Measurements from ENCODE around the gene SLC33A1. TPM values are rescaled to one million over a fixed set of nuclear protein-coding genes. Genes with fewer than 3 reads are reported as not detected.
"Not testable (repeated sequence)": the region's sequence is repeated elsewhere in the genome, so short reads cannot be mapped to it uniquely, and the experiment has no call there.

The SLC33A1 gene
- polyA plus RNA-seq, 4 donors: 36.1 to 41.8 (median 38.9) TPM

- DNase-seq (ENCODE audit: low read depth in 4 of 4, low spot score in 2 of 4): not testable (repeated sequence)
Measured at GRCh38 chr3:155862290-155862982, 8.2 kb upstream of the SLC33A1 start.

- DNase-seq (ENCODE audit: low read depth in 4 of 4, low spot score in 2 of 4): no peak
Measured at GRCh38 chr3:155861476-155862183, 7.4 kb upstream of the SLC33A1 start.

GRCh38 chr3:155860424-155860823, 6.2 kb upstream of the SLC33A1 start:
- DNase-seq (ENCODE audit: low read depth in 4 of 4, low spot score in 2 of 4): not testable (repeated sequence)

- no peak for DNase-seq (ENCODE audit: low read depth in 4 of 4, low spot score in 2 of 4)
Measured at GRCh38 chr3:155859859-155860258, 5.6 kb upstream of the SLC33A1 start.

- no peak for DNase-seq (ENCODE audit: low read depth in 4 of 4, low spot score in 2 of 4)
Measured at GRCh38 chr3:155853214-155854140, 750 bp downstream of the SLC33A1 start.

GRCh38 chr3:155852341-155852740, 1.9 kb downstream of the SLC33A1 start:
- DNase-seq (ENCODE audit: low read depth in 4 of 4, low spot score in 2 of 4): no peak

GRCh38 chr3:155849404-155849803, 4.8 kb downstream of the SLC33A1 start:
- DNase-seq (ENCODE audit: low read depth in 4 of 4, low spot score in 2 of 4): not testable (repeated sequence)

- no peak for DNase-seq (ENCODE audit: low read depth in 4 of 4, low spot score in 2 of 4)
Measured at GRCh38 chr3:155847993-155848392, 6.2 kb downstream of the SLC33A1 start.

GRCh38 chr3:155846119-155846518, 8.1 kb downstream of the SLC33A1 start:
- DNase-seq (ENCODE audit: low read depth in 4 of 4, low spot score in 2 of 4): no peak

GRCh38 chr3:155843569-155843968, 10.7 kb downstream of the SLC33A1 start:
- no peak for DNase-seq (ENCODE audit: low read depth in 4 of 4, low spot score in 2 of 4)

- no peak for DNase-seq (ENCODE audit: low read depth in 4 of 4, low spot score in 2 of 4)
Measured at GRCh38 chr3:155835341-155836071, 18.7 kb downstream of the SLC33A1 start.

- DNase-seq (ENCODE audit: low read depth in 4 of 4, low spot score in 2 of 4): not testable (repeated sequence)
Measured at GRCh38 chr3:155828490-155829098, 25.6 kb downstream of the SLC33A1 start.

- DNase-seq (ENCODE audit: low read depth in 4 of 4, low spot score in 2 of 4): no peak
Measured at GRCh38 chr3:155815030-155815545, 39.1 kb downstream of the SLC33A1 start.

- DNase-seq (ENCODE audit: low read depth in 4 of 4, low spot score in 2 of 4): not testable (repeated sequence)
Measured at GRCh38 chr3:155813224-155813623, 41.0 kb downstream of the SLC33A1 start.

GRCh38 chr3:155809181-155809580, 45.0 kb downstream of the SLC33A1 start:
- no peak for DNase-seq (ENCODE audit: low read depth in 4 of 4, low spot score in 2 of 4)

- DNase-seq (ENCODE audit: low read depth in 4 of 4, low spot score in 2 of 4): no peak
Measured at GRCh38 chr3:155807823-155808222, 46.4 kb downstream of the SLC33A1 start.

- DNase-seq (ENCODE audit: low read depth in 4 of 4, low spot score in 2 of 4): peak; percentile 39 to 57 (median 48)
Measured at GRCh38 chr3:155805802-155806618, 48.2 kb downstream of the SLC33A1 start, which contains the start of gene C3orf33. TSS of gene C3orf33 (minus strand) at chr3:155806278. CDS start at chr3:155806252, 26 bp downstream.

GRCh38 chr3:155805204-155805801, 48.9 kb downstream of the SLC33A1 start:
- no peak for DNase-seq (ENCODE audit: low read depth in 4 of 4, low spot score in 2 of 4)
